Subcutaneous abdominal adipose tissue (tissue), 5 donors: Measurements from ENCODE around the gene DNAJC28.
"Not testable (repeated sequence)": the region's sequence is repeated elsewhere in the genome, so short reads cannot be mapped to it uniquely, and the experiment has no call there.

Experiments
- H3K27ac ChIP-seq: one replicate; pipeline ENCODE4 v1.7.0; 2013; ENCODE audit warnings: low read depth, mild to moderate bottlenecking, inconsistent platforms, low read length, moderate library complexity
- H3K27me3 ChIP-seq, 5 donors: one replicate each; pipeline ENCODE4 v1.7.0; 2013; ENCODE audit warnings: low read length in 5 of 5, inconsistent platforms in 1 of 5; ENCODE audit not compliant: control insufficient read depth in 5 of 5, insufficient read depth in 4 of 5
- H3K36me3 ChIP-seq, 5 donors: one replicate each; pipeline ENCODE4 v1.7.0; 2013; ENCODE audit warnings: low read length in 5 of 5; ENCODE audit not compliant: control insufficient read depth in 5 of 5, insufficient read depth in 5 of 5
- H3K4me1 ChIP-seq, 5 donors: one replicate each; pipeline ENCODE4 v1.7.0; 2013; ENCODE audit warnings: low read length in 5 of 5, mild to moderate bottlenecking in 3 of 5, moderate library complexity in 1 of 5; ENCODE audit not compliant: control insufficient read depth in 5 of 5, insufficient read depth in 5 of 5
- H3K4me3 ChIP-seq, 5 donors: one replicate each; pipeline ENCODE4 v1.7.0; 2013; ENCODE audit warnings: low read length in 5 of 5, low read depth in 1 of 5
- H3K9ac ChIP-seq, 5 donors: one replicate each; pipeline ENCODE4 v1.7.0; 2013; ENCODE audit warnings: low read length in 5 of 5, mild to moderate bottlenecking in 4 of 5, moderate library complexity in 3 of 5
- H3K9me3 ChIP-seq, 5 donors: one replicate each; pipeline ENCODE4 v1.7.0; 2013; ENCODE audit warnings: low read length in 5 of 5; ENCODE audit not compliant: control insufficient read depth in 5 of 5
- donor health status: healthy.
- donor health status: healthy.
- donor health status: healthy.
- donor health status: healthy.
- donor health status: healthy.

Gene DNAJC28

GRCh38 chr21:33470701-33471100 lies 20.8 kb downstream of the DNAJC28 start:
- H3K9me3 ChIP-seq: no peaks in the 10 kb centered on the region
- H3K27ac ChIP-seq: no peak overlapping the region
- no peaks in the 10 kb centered on the region for H3K4me1 ChIP-seq
- H3K4me3 ChIP-seq: no peak overlapping the region
- H3K27me3 ChIP-seq: no peaks in the 10 kb centered on the region
- peaks cover 0 to 4% (median 3%) of the 10 kb centered on the region in 5 donors for H3K36me3 ChIP-seq
- H3K9ac ChIP-seq: no peak overlapping the region

- not testable (repeated sequence) for H3K27me3 ChIP-seq, H3K4me1 ChIP-seq, H3K27ac ChIP-seq, H3K36me3 ChIP-seq, H3K9me3 ChIP-seq, H3K9ac ChIP-seq, H3K4me3 ChIP-seq
Observed at GRCh38 chr21:33469183-33469582, 22.3 kb downstream of the DNAJC28 start.

- no peak overlapping the region for H3K9ac ChIP-seq
- no peak overlapping the region for H3K27ac ChIP-seq
- no peaks in the 10 kb centered on the region for H3K4me1 ChIP-seq
- no peak overlapping the region for H3K4me3 ChIP-seq
- H3K9me3 ChIP-seq: no peaks in the 10 kb centered on the region
- H3K27me3 ChIP-seq: no peaks in the 10 kb centered on the region
- peaks cover 10 to 37% (median 23%) of the 10 kb centered on the region in 5 donors for H3K36me3 ChIP-seq
Observed at GRCh38 chr21:33461538-33462250, 29.8 kb downstream of the DNAJC28 start.

GRCh38 chr21:33458861-33459260 lies 32.7 kb downstream of the DNAJC28 start:
- Histone ChIP-seq H3K27ac (no peak overlapping the region), H3K4me1 (no peaks in the 10 kb centered on the region), H3K4me3 (no peak overlapping the region), H3K27me3 (no peaks in the 10 kb centered on the region), H3K36me3 (peaks cover 14 to 47% (median 32%) of the 10 kb centered on the region in 5 donors), H3K9me3 (no peaks in the 10 kb centered on the region), H3K9ac (no peak overlapping the region)

GRCh38 chr21:33455686-33456446 lies 35.6 kb downstream of the DNAJC28 start:
- Histone ChIP-seq H3K27me3 (no peaks in the 10 kb centered on the region), H3K4me1 (no peaks in the 10 kb centered on the region), H3K9ac (no peak overlapping the region), H3K9me3 (no peaks in the 10 kb centered on the region), H3K36me3 (peaks cover 14 to 43% (median 28%) of the 10 kb centered on the region in 5 donors), H3K27ac (no peak overlapping the region), H3K4me3 (no peak overlapping the region)

- no peak overlapping the region for H3K27ac ChIP-seq
- H3K4me3 ChIP-seq: no peak overlapping the region
- peaks cover 0 to 8% (median 3%) of the 10 kb centered on the region in 5 donors for H3K4me1 ChIP-seq
- H3K27me3 ChIP-seq: no peaks in the 10 kb centered on the region
- H3K9ac ChIP-seq: no peak overlapping the region
- H3K9me3 ChIP-seq: no peaks in the 10 kb centered on the region
- peaks cover 0 to 29% (median 19%) of the 10 kb centered on the region in 5 donors for H3K36me3 ChIP-seq
Observed at GRCh38 chr21:33452362-33452761, 39.2 kb downstream of the DNAJC28 start.

- Histone ChIP-seq H3K9ac (no peak overlapping the region), H3K4me1 (peaks cover 0 to 8% (median 3%) of the 10 kb centered on the region in 5 donors), H3K27me3 (no peaks in the 10 kb centered on the region), H3K9me3 (no peaks in the 10 kb centered on the region), H3K27ac (no peak overlapping the region), H3K36me3 (peaks cover 0 to 30% (median 19%) of the 10 kb centered on the region in 5 donors), H3K4me3 (no peak overlapping the region)
Observed at GRCh38 chr21:33451634-33452071, 39.9 kb downstream of the DNAJC28 start.

GRCh38 chr21:33449616-33450015 lies 41.9 kb downstream of the DNAJC28 start:
- Histone ChIP-seq H3K9ac (no peak overlapping the region), H3K4me3 (no peak overlapping the region), H3K9me3 (no peaks in the 10 kb centered on the region), H3K36me3 (peaks cover 0 to 22% (median 7%) of the 10 kb centered on the region in 5 donors), H3K27ac (no peak overlapping the region), H3K27me3 (no peaks in the 10 kb centered on the region), H3K4me1 (peaks cover 0 to 12% (median 6%) of the 10 kb centered on the region in 5 donors)

- not testable (repeated sequence) for H3K27ac ChIP-seq, H3K9me3 ChIP-seq, H3K27me3 ChIP-seq, H3K4me3 ChIP-seq, H3K9ac ChIP-seq
- Histone ChIP-seq H3K36me3 (peaks cover 0 to 14% (median 8%) of the 10 kb centered on the region in 5 donors), H3K4me1 (peaks cover 0 to 15% (median 8%) of the 10 kb centered on the region in 5 donors)
Observed at GRCh38 chr21:33446620-33447019, 44.9 kb downstream of the DNAJC28 start.

- Histone ChIP-seq H3K4me1 (peaks cover 0 to 13% (median 8%) of the 10 kb centered on the region in 5 donors), H3K4me3 (no peak overlapping the region), H3K27me3 (no peaks in the 10 kb centered on the region), H3K27ac (no peak overlapping the region), H3K9me3 (no peaks in the 10 kb centered on the region), H3K9ac (no peak overlapping the region), H3K36me3 (peaks cover 0 to 11% (median 8%) of the 10 kb centered on the region in 5 donors)
Observed at GRCh38 chr21:33444499-33444898, 47.0 kb downstream of the DNAJC28 start.
